Measurements from ENCODE around the gene OR4B1.
A peak's percentile ranks its signal among the peaks of the same experiment; 100 is the strongest.
"Not testable (repeated sequence)": the region's sequence is repeated elsewhere in the genome, so short reads cannot be mapped to it uniquely, and the experiment has no call there.

Gene OR4B1

DNA sequence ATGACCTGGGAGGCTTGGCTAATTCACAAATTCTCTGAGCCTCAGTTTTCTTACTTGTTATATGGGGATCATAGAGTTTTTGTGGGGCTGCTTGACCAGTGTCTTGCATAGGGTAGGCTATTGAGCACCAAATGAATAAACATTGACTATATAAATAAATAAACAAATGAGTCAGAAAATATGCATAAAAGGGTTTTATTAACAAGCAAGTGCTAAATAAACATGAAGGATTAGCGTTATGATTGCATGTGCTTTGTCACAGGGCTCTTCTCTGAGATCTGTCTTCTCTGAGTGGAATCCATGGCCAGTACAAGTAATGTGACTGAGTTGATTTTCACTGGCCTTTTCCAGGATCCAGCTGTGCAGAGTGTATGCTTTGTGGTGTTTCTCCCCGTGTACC is at the start of gene OR4B1:
Gene OR4B1, plus strand, starts transcription at position 301 of the 400 bp plus-strand sequence. Its CDS starts 0 bp downstream, at position 301.
- DNase-seq = no peak

GRCh38 chr11:48167380-48167779 is 49.2 kb upstream of the OR4B1 start:
- DNase-seq = no peak

DNA sequence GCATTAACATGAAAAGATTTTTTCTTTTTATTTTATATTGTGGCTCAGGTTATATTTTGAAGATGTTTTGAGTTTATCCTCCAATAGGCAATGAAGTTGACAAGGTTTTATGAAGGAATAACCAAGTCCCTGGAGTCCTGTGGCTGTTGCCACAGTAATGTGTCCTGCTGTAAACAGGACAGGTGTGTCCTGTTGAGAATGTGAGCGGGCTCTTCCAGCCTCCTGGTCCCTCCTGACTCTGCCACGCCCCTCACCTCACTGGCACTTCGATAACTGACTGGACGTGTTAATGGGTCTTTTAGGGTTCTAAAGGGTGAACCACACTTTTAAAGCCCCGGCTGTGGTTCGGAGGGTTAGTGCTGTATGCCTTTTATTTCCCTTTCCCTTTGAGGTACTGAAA is 47.8 kb upstream of the OR4B1 start:
- no peak for DNase-seq

- no peak for DNase-seq
These were observed 47.4 kb upstream of the OR4B1 start for GRCh38 chr11:48169259-48169658.

DNA sequence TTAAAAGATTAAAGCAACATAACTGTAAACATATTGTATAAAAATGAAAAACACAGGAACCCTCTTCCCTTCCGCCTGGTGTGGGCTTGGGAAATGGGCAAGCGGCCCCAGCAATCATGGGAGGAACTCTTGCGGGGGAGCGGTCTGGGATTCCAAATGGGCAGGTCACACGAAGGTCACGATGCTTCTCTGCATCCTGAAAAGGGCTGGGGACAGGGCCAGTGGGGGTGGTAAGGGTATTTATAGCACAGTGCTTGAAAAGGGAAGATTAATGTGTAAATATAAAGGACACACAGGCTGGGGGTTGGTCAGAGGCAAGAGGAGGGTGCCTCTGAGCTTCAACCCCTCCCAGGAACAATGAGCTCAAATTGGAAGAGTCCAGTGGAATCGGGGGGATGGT is 46.9 kb upstream of the OR4B1 start:
- DNase-seq = no peak

- no peak for DNase-seq
These were observed 46.1 kb upstream of the OR4B1 start for GRCh38 chr11:48170241-48171233.

- peak; percentile 62 for DNase-seq
These were observed 43.6 kb upstream of the OR4B1 start for GRCh38 chr11:48172818-48173609.

DNA sequence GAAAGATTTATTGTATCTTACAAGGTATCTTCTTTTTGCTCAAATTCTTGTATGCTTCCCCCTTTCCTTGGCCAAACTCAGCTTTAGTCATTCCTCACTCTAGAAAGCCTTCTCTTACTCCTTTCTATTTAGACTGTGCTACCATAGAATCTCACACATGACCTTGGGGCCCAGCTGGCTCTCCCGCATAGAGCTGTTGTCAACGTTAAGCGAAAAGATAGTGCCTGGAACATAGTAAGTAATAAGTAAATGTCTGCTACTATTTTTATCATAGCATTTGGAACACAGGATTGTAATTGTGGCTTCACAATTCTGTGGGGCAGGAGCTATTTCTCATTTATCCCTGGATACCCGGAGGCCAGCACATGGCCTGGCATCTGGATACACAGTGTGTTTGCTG is 38.9 kb upstream of the OR4B1 start:
- DNase-seq = no peak

DNA sequence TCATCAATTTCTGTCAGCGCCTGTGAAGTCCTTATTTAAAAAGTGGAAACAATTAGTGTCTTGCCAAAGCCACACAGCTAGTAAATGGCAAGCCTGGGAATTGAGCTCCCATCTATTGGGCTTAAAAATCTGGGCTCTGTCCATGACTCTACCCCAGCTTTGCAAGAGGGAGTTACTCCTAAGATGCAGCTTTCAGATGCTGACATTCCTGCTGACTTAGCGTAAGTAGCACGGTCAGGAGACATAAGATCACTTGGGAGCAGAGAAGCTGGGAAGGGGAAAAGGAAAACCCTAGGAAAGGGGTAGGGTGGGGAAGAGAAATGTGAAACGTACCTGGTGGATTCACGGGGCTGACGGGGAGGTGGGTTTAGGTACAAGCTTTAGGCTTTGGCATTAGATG is 36.0 kb upstream of the OR4B1 start:
- DNase-seq = no peak

DNA sequence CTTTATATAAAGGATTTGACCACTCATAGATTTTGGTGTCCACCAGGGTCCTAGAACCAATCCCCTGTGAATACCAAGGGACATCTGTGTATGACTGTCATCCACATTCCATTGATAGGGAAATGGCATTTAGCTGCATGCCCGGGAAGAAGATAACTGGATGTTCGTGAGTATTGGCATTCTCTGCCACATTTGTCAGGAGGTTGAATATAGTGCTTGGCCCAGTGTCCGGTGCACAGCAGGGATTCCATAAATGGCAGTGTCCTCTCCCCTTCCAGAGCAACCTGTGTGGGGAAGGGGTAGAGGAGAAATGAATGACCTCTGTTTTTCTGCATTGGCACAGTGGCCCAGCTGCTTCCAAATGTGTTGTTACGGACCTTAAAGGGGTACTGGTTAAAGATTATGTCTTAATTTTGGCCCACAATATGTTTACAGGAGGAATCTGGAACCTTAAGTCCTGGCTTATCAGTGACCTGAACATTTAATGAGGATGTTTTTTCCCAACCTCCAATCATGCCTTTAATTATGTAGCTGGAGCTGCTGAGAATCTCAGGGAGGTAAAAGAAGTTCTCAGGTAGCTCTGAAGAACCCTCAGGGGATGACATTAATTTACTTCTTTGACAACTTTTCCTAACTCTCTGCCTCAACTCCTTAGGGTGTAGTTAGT is 33.6 kb upstream of the OR4B1 start:
- no peak for DNase-seq

DNA sequence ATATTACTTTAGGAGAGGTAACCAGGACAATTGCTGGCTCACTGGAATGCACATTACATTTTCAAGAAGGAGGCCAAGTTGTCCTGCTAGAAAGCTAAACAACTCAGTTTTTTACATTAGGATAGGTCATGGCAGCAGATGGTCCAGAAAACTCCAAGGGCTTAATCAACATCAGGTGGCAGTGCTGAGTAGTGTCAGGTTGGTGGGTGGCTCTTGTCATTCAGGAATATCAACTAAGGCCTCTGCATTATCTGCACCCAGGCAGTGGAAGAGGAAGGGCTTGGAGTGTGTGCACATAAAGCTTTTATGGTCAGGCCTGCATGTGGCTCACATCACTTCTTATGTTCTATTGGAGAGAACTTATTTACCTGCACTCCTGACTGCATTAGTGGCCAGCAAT is 32.2 kb upstream of the OR4B1 start:
- DNase-seq = no peak

DNA sequence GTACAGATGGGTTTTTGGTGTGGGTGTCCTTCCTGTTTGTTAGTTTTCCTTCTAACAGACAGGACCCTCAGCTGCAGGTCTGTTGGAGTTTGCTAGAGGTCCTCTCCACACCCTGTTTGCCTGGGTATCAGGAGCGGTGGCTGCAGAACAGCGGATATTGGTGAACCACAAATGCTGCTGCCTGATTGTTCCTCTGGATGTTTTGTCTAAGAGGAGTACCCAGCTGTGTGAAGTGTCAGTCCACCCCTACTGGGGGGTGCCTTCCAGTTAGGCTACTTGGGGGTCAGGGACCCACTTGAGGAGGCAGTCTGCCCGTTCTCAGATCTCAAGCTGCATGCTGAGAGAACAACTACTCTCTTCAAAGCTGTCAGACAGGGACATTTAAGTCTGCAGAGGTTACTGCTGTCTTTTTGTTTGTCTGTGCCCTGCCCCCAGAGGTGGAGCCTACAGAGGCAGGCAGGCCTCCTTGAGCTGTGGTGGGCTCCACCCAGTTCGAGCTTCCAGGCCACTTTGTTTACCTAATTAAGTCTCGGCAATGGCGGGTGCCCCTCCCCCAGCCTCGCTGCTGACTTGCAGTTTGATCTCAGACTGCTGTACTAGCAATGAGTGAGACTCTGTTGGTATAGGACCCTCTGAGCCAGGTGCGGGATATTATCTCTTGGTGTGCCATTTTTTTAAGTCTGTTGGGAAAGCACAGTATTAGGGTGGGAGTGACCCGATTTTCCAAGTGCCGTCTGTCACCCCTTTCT is 25.5 kb upstream of the OR4B1 start:
- DNase-seq = peak; percentile 22

DNA sequence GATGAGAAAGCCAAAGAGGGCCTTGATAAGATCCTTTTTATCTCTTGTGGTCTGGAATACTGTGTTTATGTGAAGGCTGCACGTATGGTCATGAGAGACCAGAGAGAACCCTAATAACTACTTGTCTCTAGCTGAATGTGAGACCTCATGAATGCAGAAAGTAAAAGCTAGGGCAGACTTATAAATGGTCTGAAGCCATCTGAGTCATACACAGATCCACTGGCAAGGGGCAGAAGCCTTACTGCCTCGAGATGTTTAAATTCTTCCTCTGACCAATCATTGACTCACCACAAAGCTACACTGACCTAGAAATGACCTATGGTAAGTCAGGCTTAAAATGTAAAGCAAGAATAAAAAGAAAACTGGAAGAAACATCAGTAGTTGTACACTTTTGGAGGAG is 22.7 kb upstream of the OR4B1 start:
- no peak for DNase-seq

- DNase-seq = no peak
These were observed 8.7 kb upstream of the OR4B1 start for GRCh38 chr11:48207881-48208280.

GRCh38 chr11:48210052-48210451 is 6.6 kb upstream of the OR4B1 start:
- DNase-seq = no peak

GRCh38 chr11:48228761-48229160 is 12.2 kb downstream of the OR4B1 start:
- no peak for DNase-seq

GRCh38 chr11:48230057-48230456 is 13.4 kb downstream of the OR4B1 start:
- DNase-seq = not testable (repeated sequence)

- DNase-seq = no peak
These were observed 21.1 kb downstream of the OR4B1 start for GRCh38 chr11:48237727-48238126.

DNA sequence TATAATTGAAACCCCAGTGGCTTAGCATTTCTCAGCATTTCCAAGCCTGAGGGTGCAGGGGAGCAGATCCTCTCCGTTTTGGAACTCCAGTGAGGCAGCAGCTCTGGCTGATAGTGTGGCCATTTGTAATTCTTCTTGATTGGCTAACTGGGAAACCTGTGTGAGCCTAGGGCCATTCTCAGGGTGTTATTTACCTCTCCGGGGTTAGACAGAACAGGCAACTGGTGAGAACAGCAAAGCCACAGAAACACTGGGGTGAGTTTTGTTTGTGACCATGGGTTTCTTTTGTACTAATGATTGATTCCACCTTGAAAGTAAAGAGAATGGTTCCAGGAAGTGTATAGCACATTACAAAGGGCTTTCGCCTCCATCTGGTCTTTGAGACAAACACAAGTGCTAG is 25.9 kb downstream of the OR4B1 start:
- no peak for DNase-seq

- DNase-seq = no peak
These were observed 28.2 kb downstream of the OR4B1 start, which contains the start of gene OR4X2 for GRCh38 chr11:48244804-48245203. OR4X2 (plus strand) TSS chr11:48245104; CDS start chr11:48245104, 0 bp downstream.

DNA sequence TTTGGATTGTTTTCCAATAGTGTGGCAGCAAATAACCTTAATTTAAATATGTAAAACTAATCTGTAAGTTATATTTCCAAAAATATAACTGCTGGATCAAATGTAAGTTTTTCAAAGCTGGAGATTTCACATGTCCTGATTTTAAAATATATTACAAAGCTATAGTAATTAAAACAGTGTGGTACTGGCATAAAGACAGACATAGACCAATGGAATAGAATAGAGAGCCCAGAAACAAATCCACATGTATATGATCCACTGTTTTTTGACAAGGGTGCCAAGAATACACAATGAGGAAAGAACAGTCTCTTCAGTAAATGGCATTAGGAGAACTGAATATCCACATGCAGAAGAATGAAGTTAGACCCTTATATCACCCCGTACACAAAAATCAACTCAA is 32.3 kb downstream of the OR4B1 start:
- DNase-seq = no peak

- no peak for DNase-seq
These were observed 45.0 kb downstream of the OR4B1 start for GRCh38 chr11:48261600-48261999.
